ENCODE data around the gene CNTFR.
"Not testable (repeated sequence)": the region's sequence is repeated elsewhere in the genome, so short reads cannot be mapped to it uniquely, and the experiment has no call there.

Gene CNTFR

GRCh38 chr9:34552986-34553385 is 36.5 kb downstream of the CNTFR start:
- DNase-seq: no peak

GRCh38 chr9:34552606-34552981 is 36.9 kb downstream of the CNTFR start:
- no peak for DNase-seq

GRCh38 chr9:34551751-34552605 is 37.5 kb downstream of the CNTFR start:
- no peak for DNase-seq

- DNase-seq: no peak
Observed at GRCh38 chr9:34550681-34551270, 38.7 kb downstream of the CNTFR start.

- no peak for DNase-seq
Observed at GRCh38 chr9:34550016-34550680, 39.4 kb downstream of the CNTFR start.

GRCh38 chr9:34549407-34549732 is 40.2 kb downstream of the CNTFR start:
- DNase-seq: no peak

GRCh38 chr9:34547960-34548611 is 41.4 kb downstream of the CNTFR start:
- DNase-seq: peak; percentile 81

- DNase-seq: peak; percentile 69
Observed at GRCh38 chr9:34546834-34547827, 42.4 kb downstream of the CNTFR start.

- no peak for DNase-seq
Observed at GRCh38 chr9:34546102-34546833, 43.3 kb downstream of the CNTFR start.

- no peak for DNase-seq
Observed at GRCh38 chr9:34545497-34545896, 44.0 kb downstream of the CNTFR start.

GRCh38 chr9:34544035-34544434 is 45.5 kb downstream of the CNTFR start:
- no peak for DNase-seq

GRCh38 chr9:34541540-34541939 is 48.0 kb downstream of the CNTFR start:
- DNase-seq: no peak

- DNase-seq: no peak
Observed at GRCh38 chr9:34540827-34541226, 48.7 kb downstream of the CNTFR start.

GRCh38 chr9:34536685-34537084 is 52.8 kb downstream of the CNTFR start:
- DNase-seq: no peak

- DNase-seq: not testable (repeated sequence)
Observed at GRCh38 chr9:34532041-34532440, 57.5 kb downstream of the CNTFR start.

- no peak for DNase-seq
Observed at GRCh38 chr9:34526026-34526425, 63.5 kb downstream of the CNTFR start.

- no peak for DNase-seq
Observed at GRCh38 chr9:34524349-34524748, 65.2 kb downstream of the CNTFR start.

- peak; percentile 93 for DNase-seq
Observed at GRCh38 chr9:34522971-34523797, 66.3 kb downstream of the CNTFR start, which contains the start of gene ENHO. Gene ENHO, minus strand, starts transcription at chr9:34522990. Its CDS starts 1,295 bp downstream, at chr9:34521695.

- no peak for DNase-seq
Observed at GRCh38 chr9:34522091-34522887, 67.2 kb downstream of the CNTFR start.
